KG1 (cell line): Measurements from ENCODE around the gene SAMD9L.
A peak's percentile ranks its signal among the peaks of the same experiment; 100 is the strongest.
"Not testable (repeated sequence)": the region's sequence is repeated elsewhere in the genome, so short reads cannot be mapped to it uniquely, and the experiment has no call there.

Experiments used
- DNase-seq: peaks from one replicate; lab custom pipeline; 2025; lab: John Stamatoyannopoulos, UW

Gene SAMD9L

GRCh38 chr7:93145354-93145753 is 2.8 kb downstream of the SAMD9L start:
- DNase-seq = no peak

- DNase-seq = no peak
Measured at GRCh38 chr7:93142127-93142526, 6.1 kb downstream of the SAMD9L start.

GRCh38 chr7:93140582-93141191 is 7.5 kb downstream of the SAMD9L start:
- no peak for DNase-seq

GRCh38 chr7:93138576-93138975 is 9.6 kb downstream of the SAMD9L start:
- DNase-seq = no peak

GRCh38 chr7:93133005-93133404 is 15.2 kb downstream of the SAMD9L start:
- no peak for DNase-seq

- no peak for DNase-seq
Measured at GRCh38 chr7:93132216-93132615, 16.0 kb downstream of the SAMD9L start.

GRCh38 chr7:93126954-93127353 is 21.2 kb downstream of the SAMD9L start:
- not testable (repeated sequence) for DNase-seq

- DNase-seq = not testable (repeated sequence)
Measured at GRCh38 chr7:93123532-93123931, 24.7 kb downstream of the SAMD9L start.

GRCh38 chr7:93120592-93121549 is 27.3 kb downstream of the SAMD9L start:
- no peak for DNase-seq

GRCh38 chr7:93119191-93119905 is 28.8 kb downstream of the SAMD9L start:
- no peak for DNase-seq

GRCh38 chr7:93117852-93118530 is 30.2 kb downstream of the SAMD9L start, which contains the start of gene SAMD9:
Gene SAMD9, minus strand, starts transcription at chr7:93117979. Its CDS starts 11,882 bp downstream, at chr7:93106097.
- DNase-seq = peak; percentile 63

GRCh38 chr7:93117327-93117726 is 30.9 kb downstream of the SAMD9L start:
- no peak for DNase-seq

- no peak for DNase-seq
Measured at GRCh38 chr7:93115796-93116195, 32.4 kb downstream of the SAMD9L start.

- no peak for DNase-seq
Measured at GRCh38 chr7:93108003-93108402, 40.2 kb downstream of the SAMD9L start.

- DNase-seq = no peak
Measured at GRCh38 chr7:93097388-93097787, 50.8 kb downstream of the SAMD9L start.

- no peak for DNase-seq
Measured at GRCh38 chr7:93092757-93093370, 55.3 kb downstream of the SAMD9L start.
